NOMO-1 treated with dmso at 0.1 percent for 144 hours (cell line): ENCODE data around the gene FAM32A.

Source experiments
- DNase-seq: peaks from one replicate; lab custom pipeline; 2025; ENCODE audit not compliant: unreplicated experiment; lab: John Stamatoyannopoulos, UW

The FAM32A gene

GRCh38 chr19:16185123-16185767, at the start of gene FAM32A:
Gene FAM32A (plus strand): TSS chr19:16185410. CDS start chr19:16185443, 33 bp downstream.
- peak; percentile 98 for DNase-seq

GRCh38 chr19:16135430-16136127, 49.6 kb upstream of the FAM32A start:
- DNase-seq = no peak

GRCh38 chr19:16136185-16136999, 48.8 kb upstream of the FAM32A start:
- DNase-seq = no peak

GRCh38 chr19:16139752-16140151, 45.5 kb upstream of the FAM32A start:
- DNase-seq = peak; percentile 49

- DNase-seq = peak; percentile 28
Observed at GRCh38 chr19:16141043-16141442, 44.2 kb upstream of the FAM32A start.

- no peak for DNase-seq
Observed at GRCh38 chr19:16142032-16142580, 43.1 kb upstream of the FAM32A start.

GRCh38 chr19:16143399-16144215, 41.6 kb upstream of the FAM32A start, which contains the start of gene HSH2D:
Gene HSH2D (plus strand): TSS chr19:16143685. CDS start chr19:16148751, 5,066 bp downstream.
- peak; percentile 73 for DNase-seq

GRCh38 chr19:16144216-16144581, 41.0 kb upstream of the FAM32A start:
- no peak for DNase-seq

GRCh38 chr19:16146112-16146511, 39.1 kb upstream of the FAM32A start:
- DNase-seq = no peak

- no peak for DNase-seq
Observed at GRCh38 chr19:16148443-16149229, 36.6 kb upstream of the FAM32A start.

- no peak for DNase-seq
Observed at GRCh38 chr19:16153582-16154336, 31.5 kb upstream of the FAM32A start.

- no peak for DNase-seq
Observed at GRCh38 chr19:16154557-16154956, 30.7 kb upstream of the FAM32A start.

- no peak for DNase-seq
Observed at GRCh38 chr19:16155128-16155527, 30.1 kb upstream of the FAM32A start.

- DNase-seq = no peak
Observed at GRCh38 chr19:16156904-16157303, 28.3 kb upstream of the FAM32A start.

- DNase-seq = no peak
Observed at GRCh38 chr19:16157601-16158000, 27.6 kb upstream of the FAM32A start.

- DNase-seq = no peak
Observed at GRCh38 chr19:16159655-16160054, 25.6 kb upstream of the FAM32A start.

GRCh38 chr19:16160445-16160942, 24.7 kb upstream of the FAM32A start:
- DNase-seq = no peak

GRCh38 chr19:16160943-16161560, 24.2 kb upstream of the FAM32A start:
- DNase-seq = no peak
